ENCODE measurements around the gene CDH8. TPM values are rescaled to one million over a fixed set of nuclear protein-coding genes. Genes with fewer than 3 reads are reported as not detected.

The CDH8 gene
- polyA plus RNA-seq, 2 of the 4 experiments (the other 2 are of a cell fraction), result 0.23 to 0.94 TPM

DNA sequence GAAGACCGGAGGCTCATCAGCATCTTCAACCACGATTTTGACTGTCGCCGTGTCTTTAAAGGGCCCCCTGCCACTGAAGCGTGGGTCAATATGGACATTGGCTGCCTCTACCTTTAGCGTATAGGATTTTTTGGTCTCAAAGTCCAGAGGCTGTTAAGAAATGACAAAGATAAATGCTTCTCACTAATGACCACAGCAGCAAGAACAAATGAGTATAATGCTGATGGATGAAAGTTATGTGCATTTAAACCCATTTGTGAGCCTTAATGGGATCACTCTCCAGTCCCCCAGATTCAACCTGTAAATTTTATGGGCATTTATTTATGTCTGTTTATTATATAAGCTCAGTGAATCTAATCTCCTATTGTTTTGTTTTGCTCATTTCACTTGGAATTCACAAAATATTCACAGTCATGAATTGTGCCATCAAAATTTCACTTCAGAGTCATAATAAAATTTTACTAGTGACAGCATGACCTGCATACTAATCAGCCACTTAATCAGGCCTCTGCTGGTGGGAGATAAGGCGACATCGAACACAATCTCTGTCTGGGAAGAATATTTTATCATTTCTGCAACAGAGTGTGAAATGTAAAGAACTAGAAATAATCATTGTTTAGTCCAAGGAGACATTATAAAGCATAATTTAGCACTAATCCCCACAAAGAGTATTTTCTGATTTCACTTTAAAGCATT, 218.5 kb downstream of the CDH8 start (continued):
- TF ChIP-seq, protein P1, sequence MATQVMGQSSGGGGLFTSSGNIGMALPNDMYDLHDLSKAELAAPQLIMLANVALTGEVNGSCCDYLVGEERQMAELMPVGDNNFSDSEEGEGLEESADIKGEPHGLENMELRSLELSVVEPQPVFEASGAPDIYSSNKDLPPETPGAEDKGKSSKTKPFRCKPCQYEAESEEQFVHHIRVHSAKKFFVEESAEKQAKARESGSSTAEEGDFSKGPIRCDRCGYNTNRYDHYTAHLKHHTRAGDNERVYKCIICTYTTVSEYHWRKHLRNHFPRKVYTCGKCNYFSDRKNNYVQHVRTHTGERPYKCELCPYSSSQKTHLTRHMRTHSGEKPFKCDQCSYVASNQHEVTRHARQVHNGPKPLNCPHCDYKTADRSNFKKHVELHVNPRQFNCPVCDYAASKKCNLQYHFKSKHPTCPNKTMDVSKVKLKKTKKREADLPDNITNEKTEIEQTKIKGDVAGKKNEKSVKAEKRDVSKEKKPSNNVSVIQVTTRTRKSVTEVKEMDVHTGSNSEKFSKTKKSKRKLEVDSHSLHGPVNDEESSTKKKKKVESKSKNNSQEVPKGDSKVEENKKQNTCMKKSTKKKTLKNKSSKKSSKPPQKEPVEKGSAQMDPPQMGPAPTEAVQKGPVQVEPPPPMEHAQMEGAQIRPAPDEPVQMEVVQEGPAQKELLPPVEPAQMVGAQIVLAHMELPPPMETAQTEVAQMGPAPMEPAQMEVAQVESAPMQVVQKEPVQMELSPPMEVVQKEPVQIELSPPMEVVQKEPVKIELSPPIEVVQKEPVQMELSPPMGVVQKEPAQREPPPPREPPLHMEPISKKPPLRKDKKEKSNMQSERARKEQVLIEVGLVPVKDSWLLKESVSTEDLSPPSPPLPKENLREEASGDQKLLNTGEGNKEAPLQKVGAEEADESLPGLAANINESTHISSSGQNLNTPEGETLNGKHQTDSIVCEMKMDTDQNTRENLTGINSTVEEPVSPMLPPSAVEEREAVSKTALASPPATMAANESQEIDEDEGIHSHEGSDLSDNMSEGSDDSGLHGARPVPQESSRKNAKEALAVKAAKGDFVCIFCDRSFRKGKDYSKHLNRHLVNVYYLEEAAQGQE (IDR thresholded peaks at IDR 0.05), result no peak
- TF ChIP-seq POLR2A (IDR thresholded peaks at IDR 0.05; ENCODE audit: low read length), result no peak
- TF ChIP-seq NR3C1 (IDR thresholded peaks at IDR 0.05), result no peak
- TF ChIP-seq, protein P2, sequence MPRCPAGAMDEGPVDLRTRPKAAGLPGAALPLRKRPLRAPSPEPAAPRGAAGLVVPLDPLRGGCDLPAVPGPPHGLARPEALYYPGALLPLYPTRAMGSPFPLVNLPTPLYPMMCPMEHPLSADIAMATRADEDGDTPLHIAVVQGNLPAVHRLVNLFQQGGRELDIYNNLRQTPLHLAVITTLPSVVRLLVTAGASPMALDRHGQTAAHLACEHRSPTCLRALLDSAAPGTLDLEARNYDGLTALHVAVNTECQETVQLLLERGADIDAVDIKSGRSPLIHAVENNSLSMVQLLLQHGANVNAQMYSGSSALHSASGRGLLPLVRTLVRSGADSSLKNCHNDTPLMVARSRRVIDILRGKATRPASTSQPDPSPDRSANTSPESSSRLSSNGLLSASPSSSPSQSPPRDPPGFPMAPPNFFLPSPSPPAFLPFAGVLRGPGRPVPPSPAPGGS (IDR thresholded peaks at IDR 0.05), result no peak
- TF ChIP-seq, protein P3, sequence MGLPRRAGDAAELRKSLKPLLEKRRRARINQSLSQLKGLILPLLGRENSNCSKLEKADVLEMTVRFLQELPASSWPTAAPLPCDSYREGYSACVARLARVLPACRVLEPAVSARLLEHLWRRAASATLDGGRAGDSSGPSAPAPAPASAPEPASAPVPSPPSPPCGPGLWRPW (IDR thresholded peaks at IDR 0.05), result no peak
- no peak for TF ChIP-seq KDM1A (IDR thresholded peaks at IDR 0.05; ENCODE audit: low read depth)
- TF ChIP-seq HDAC2 (IDR thresholded peaks at IDR 0.05), result no peak

DNA sequence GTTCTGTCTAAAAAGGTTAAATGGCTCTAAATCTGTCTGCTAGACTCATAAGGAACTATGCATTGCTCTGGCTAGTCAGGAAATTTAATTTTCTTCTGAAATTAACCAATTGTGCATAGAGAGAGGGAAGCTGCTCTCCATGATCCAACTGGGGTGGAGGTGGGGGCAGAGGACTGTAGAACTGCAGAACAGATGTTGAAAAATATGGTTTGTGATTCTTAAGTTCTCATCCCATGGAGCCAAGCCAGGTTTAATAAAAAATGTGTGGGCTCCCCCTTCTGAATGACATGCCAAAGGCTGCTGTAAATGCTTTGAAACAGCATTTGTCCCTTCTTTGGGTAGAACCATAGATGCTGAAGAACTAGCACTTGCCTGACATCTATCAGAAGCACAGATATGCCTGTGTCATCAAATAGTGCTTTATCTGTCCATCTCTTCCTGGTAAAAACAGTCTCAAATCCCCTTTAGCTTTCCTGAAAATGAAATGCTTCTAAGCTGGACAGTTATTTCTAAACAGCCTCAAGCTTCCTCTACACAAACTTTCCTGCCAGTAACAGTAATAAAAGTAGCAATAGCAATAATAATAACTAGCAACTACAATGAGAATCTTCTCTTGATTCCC, 221.4 kb downstream of the CDH8 start:
- Histone ChIP-seq H3K4me1 (no peaks in the 10 kb centered on the region), H3K9me3 (no peaks in the 10 kb centered on the region), H3K4me3 (no peak overlapping the region), H3K4me2 (no peak overlapping the region), H3K27ac (no peak overlapping the region)
- no peak for FAIRE-seq
- ChIA-PET CTCF (no interaction called here), POLR2A (no interaction called here)
- no peak for TF ChIP-seq HEYL (CRISPR knock-in tag; IDR thresholded peaks at IDR 0.05)
- no peak for TF ChIP-seq NPAS2 (CRISPR knock-in tag; IDR thresholded peaks at IDR 0.05; ENCODE audit: borderline replicate concordance)
- TF ChIP-seq, protein P4, sequence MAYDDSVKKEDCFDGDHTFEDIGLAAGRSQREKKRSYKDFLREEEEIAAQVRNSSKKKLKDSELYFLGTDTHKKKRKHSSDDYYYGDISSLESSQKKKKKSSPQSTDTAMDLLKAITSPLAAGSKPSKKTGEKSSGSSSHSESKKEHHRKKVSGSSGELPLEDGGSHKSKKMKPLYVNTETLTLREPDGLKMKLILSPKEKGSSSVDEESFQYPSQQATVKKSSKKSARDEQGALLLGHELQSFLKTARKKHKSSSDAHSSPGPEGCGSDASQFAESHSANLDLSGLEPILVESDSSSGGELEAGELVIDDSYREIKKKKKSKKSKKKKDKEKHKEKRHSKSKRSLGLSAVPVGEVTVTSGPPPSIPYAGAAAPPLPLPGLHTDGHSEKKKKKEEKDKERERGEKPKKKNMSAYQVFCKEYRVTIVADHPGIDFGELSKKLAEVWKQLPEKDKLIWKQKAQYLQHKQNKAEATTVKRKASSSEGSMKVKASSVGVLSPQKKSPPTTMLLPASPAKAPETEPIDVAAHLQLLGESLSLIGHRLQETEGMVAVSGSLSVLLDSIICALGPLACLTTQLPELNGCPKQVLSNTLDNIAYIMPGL (CRISPR knock-in tag; IDR thresholded peaks at IDR 0.05; ENCODE audit: borderline replicate concordance), result no peak
- no peak for TF ChIP-seq FOSL2 (IDR thresholded peaks at IDR 0.05)
- TF ChIP-seq FOSL2 (CRISPR knock-in tag; IDR thresholded peaks at IDR 0.05), result no peak
- TF ChIP-seq EHMT2 (IDR thresholded peaks at IDR 0.05; ENCODE audit: low read depth), result no peak
- TF ChIP-seq, protein P5, sequence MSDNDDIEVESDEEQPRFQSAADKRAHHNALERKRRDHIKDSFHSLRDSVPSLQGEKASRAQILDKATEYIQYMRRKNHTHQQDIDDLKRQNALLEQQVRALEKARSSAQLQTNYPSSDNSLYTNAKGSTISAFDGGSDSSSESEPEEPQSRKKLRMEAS (IDR thresholded peaks at IDR 0.05), result no peak
- DNase-seq (ENCODE audit: low read depth in 1 of 2, low spot score in 1 of 2), result no peak
- no peak for ATAC-seq

DNA sequence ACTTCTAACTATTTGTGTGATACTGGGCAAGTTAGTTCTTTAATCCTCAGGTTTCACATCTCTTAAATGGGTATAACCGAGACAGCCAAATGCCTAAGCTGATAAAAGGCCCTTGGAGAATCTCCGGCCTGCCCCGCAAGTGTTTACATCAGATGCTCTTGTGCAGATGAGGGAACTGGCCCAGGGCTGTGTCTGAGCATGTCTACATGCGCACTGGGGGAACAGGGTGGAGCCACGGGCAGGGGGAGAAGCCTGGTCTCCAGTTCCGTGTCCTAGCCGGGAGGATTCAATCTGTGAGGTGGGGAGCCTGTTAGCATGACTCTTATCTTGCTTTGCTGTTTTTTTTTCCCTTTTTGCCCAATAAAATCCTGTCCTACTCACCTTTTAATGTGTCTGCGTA, 222.9 kb downstream of the CDH8 start:
- Histone ChIP-seq H3K4me3 (no peak overlapping the region), H3K4me1 (no peaks in the 10 kb centered on the region), H3K27ac (no peak overlapping the region), H3K9me3 (no peaks in the 10 kb centered on the region), H3K4me2 (no peak overlapping the region)
- CTCF ChIA-PET, result no interaction called here
- no peak for ATAC-seq
- no peak for DNase-seq (ENCODE audit: low read depth in 1 of 2, low spot score in 1 of 2)
- TF ChIP-seq RNF2 (IDR thresholded peaks at IDR 0.05; ENCODE audit: borderline replicate concordance, low read depth), result no peak
- no peak for TF ChIP-seq BHLHE40 (IDR thresholded peaks at IDR 0.05; ENCODE audit: low read depth, low read length)
- no peak for TF ChIP-seq HDAC2 (IDR thresholded peaks at IDR 0.05)
- TF ChIP-seq, protein P6, sequence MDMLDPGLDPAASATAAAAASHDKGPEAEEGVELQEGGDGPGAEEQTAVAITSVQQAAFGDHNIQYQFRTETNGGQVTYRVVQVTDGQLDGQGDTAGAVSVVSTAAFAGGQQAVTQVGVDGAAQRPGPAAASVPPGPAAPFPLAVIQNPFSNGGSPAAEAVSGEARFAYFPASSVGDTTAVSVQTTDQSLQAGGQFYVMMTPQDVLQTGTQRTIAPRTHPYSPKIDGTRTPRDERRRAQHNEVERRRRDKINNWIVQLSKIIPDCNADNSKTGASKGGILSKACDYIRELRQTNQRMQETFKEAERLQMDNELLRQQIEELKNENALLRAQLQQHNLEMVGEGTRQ (IDR thresholded peaks at IDR 0.05), result no peak
- no peak for TF ChIP-seq KDM1A (IDR thresholded peaks at IDR 0.05; ENCODE audit: low read depth)
- no peak for TF ChIP-seq GATA3 (IDR thresholded peaks at IDR 0.05; ENCODE audit: borderline replicate concordance)
- no peak for TF ChIP-seq CEBPB (IDR thresholded peaks at IDR 0.05)
- no peak for FAIRE-seq
- POLR2A ChIA-PET, result no interaction called here
- WGBS (ENCODE audit: missing lambda C conversion rate), result 61% methylated on average over 8 of the region's 8 CpGs
